WTC11 (cell line): ENCODE data around the gene AGBL5. TPM values are rescaled to one million over a fixed set of nuclear protein-coding genes. Genes with fewer than 3 reads are reported as not detected.
A peak's percentile ranks its signal among the peaks of the same experiment; 100 is the strongest.
"Not testable (repeated sequence)": the region's sequence is repeated elsewhere in the genome, so short reads cannot be mapped to it uniquely, and the experiment has no call there.

Source experiments
- ATAC-seq: fragments of 200-7000 bp; cut with Tn5 transposase; 2 replicates; pipeline ENCODE4 v1.10.0; 2021; ENCODE audit warnings: mild to moderate bottlenecking, moderate library complexity
- CTCF ChIA-PET: fragments of 300-600 bp; sonication (Branson Sonifier 250); formaldehyde crosslinking; loops from one replicate; lab custom pipeline; 2021; ENCODE audit warnings: antibody characterized with exemption; lab: Charles Lee
- POLR2A ChIA-PET: fragments of 350-600 bp; sonication (Branson Sonifier 250); formaldehyde crosslinking; loops from one replicate; lab custom pipeline; 2021; ENCODE audit warnings: antibody characterized with exemption; lab: Charles Lee
- DNase-seq: peaks from one replicate; pipeline ENCODE4 v3.0.0; 2021; ENCODE audit warnings: low spot score
- H3K27ac Mint-ChIP-seq: 2 replicates; pipeline ENCODE4 v1.8.0; 2021; ENCODE audit warnings: mixed read lengths
- H3K27me3 Mint-ChIP-seq: 2 replicates; pipeline ENCODE4 v1.8.0; 2021; ENCODE audit warnings: low read depth, mild to moderate bottlenecking, moderate library complexity, mixed read lengths
- H3K36me3 Mint-ChIP-seq: 2 replicates; pipeline ENCODE4 v1.8.0; 2021; ENCODE audit warnings: mixed read lengths
- H3K4me1 Mint-ChIP-seq: 2 replicates; pipeline ENCODE4 v1.8.0; 2022; ENCODE audit warnings: mixed read lengths
- H3K4me3 Mint-ChIP-seq: 2 replicates; pipeline ENCODE4 v1.8.0; 2021; ENCODE audit warnings: mild to moderate bottlenecking, moderate library complexity, mixed read lengths
- H3K9me3 Mint-ChIP-seq: 2 replicates; pipeline ENCODE4 v1.8.0; 2021; ENCODE audit warnings: mixed read lengths
- FOXJ3 ChIP-seq: sonication (generic); formaldehyde crosslinking; IDR thresholded peaks from 2 replicates; pipeline ENCODE4 v1.9.0; 2021; ENCODE audit warnings: missing genetic modification reagents, mild to moderate bottlenecking, borderline replicate concordance
- KAT7 ChIP-seq: sonication (generic); formaldehyde crosslinking; IDR thresholded peaks from 2 replicates; pipeline ENCODE4 v1.8.1; 2023; ENCODE audit warnings: missing genetic modification reagents, mild to moderate bottlenecking, borderline replicate concordance
- MXD4 ChIP-seq: fragments of 250-450 bp; sonication (Bioruptor Pico); IDR thresholded peaks from 2 replicates; pipeline ENCODE4 v1.8.0; 2021; ENCODE audit warnings: mild to moderate bottlenecking, moderate library complexity, borderline replicate concordance
- NFATC4 ChIP-seq: fragments of 250-450 bp; sonication (Bioruptor Pico); IDR thresholded peaks from 2 replicates; pipeline ENCODE4 v1.9.0; 2021; ENCODE audit warnings: mild to moderate bottlenecking
- NFE2L1 ChIP-seq: sonication (generic); formaldehyde crosslinking; IDR thresholded peaks from 2 replicates; pipeline ENCODE4 v1.8.1; 2023; ENCODE audit warnings: missing genetic modification reagents
- NFYB ChIP-seq: sonication (generic); formaldehyde crosslinking; conservative IDR thresholded peaks from 2 replicates; pipeline ENCODE4 v1.8.0; 2022; ENCODE audit warnings: low read depth, missing genetic modification reagents
- RELA ChIP-seq: sonication (generic); formaldehyde crosslinking; IDR thresholded peaks from 2 replicates; pipeline ENCODE4 v1.8.1; 2022; ENCODE audit warnings: missing genetic modification reagents, mild to moderate bottlenecking, borderline replicate concordance
- TEAD4 ChIP-seq: sonication (generic); formaldehyde crosslinking; IDR thresholded peaks from 2 replicates; pipeline ENCODE4 v1.8.0; 2022; ENCODE audit warnings: mild to moderate bottlenecking, missing genetic modification reagents
- ZBTB21 ChIP-seq: sonication (generic); formaldehyde crosslinking; IDR thresholded peaks from 2 replicates; pipeline ENCODE4 v1.8.1; 2023; ENCODE audit warnings: mild to moderate bottlenecking, missing genetic modification reagents, borderline replicate concordance
- ZNF121 ChIP-seq: sonication (generic); formaldehyde crosslinking; IDR thresholded peaks from 2 replicates; pipeline ENCODE4 v1.8.0; 2023; ENCODE audit warnings: missing genetic modification reagents
- ZNF317 ChIP-seq: sonication (generic); formaldehyde crosslinking; IDR thresholded peaks from 2 replicates; pipeline ENCODE4 v1.8.1; 2023; ENCODE audit warnings: low read depth, mild to moderate bottlenecking, moderate library complexity, missing genetic modification reagents, borderline replicate concordance
- ZNF671 ChIP-seq: fragments of 250-450 bp; sonication (Bioruptor Pico); IDR thresholded peaks from 2 replicates; pipeline ENCODE4 v1.8.0; 2021; ENCODE audit warnings: mild to moderate bottlenecking
- total RNA-seq: library from RNA; stranded (reverse); gene quantifications from 3 replicates; pipeline ENCODE4 v1.2.3, GENCODE V29; 2021
- TF ChIP-seq, protein P1 (sequence below): sonication (generic); formaldehyde crosslinking; conservative IDR thresholded peaks from 2 replicates; pipeline ENCODE4 v1.8.1; 2022; ENCODE audit warnings: mild to moderate bottlenecking, missing genetic modification reagents
- TF ChIP-seq, protein P2 (sequence below): sonication (generic); formaldehyde crosslinking; IDR thresholded peaks from 2 replicates; pipeline ENCODE4 v1.8.1; 2022; ENCODE audit warnings: missing genetic modification reagents, borderline replicate concordance
- TF ChIP-seq, protein P3 (sequence below): sonication (generic); formaldehyde crosslinking; IDR thresholded peaks from 2 replicates; pipeline ENCODE4 v1.8.0; 2022; ENCODE audit warnings: mild to moderate bottlenecking, missing genetic modification reagents
- TF ChIP-seq, protein P4 (sequence below): sonication (generic); formaldehyde crosslinking; IDR thresholded peaks from 2 replicates; pipeline ENCODE4 v1.8.1; 2022; ENCODE audit warnings: low read depth, mild to moderate bottlenecking, moderate library complexity, missing genetic modification reagents, borderline replicate concordance

The AGBL5 gene
- total RNA-seq, 1 experiment from 2014 or later, result 43.0 TPM

DNA sequence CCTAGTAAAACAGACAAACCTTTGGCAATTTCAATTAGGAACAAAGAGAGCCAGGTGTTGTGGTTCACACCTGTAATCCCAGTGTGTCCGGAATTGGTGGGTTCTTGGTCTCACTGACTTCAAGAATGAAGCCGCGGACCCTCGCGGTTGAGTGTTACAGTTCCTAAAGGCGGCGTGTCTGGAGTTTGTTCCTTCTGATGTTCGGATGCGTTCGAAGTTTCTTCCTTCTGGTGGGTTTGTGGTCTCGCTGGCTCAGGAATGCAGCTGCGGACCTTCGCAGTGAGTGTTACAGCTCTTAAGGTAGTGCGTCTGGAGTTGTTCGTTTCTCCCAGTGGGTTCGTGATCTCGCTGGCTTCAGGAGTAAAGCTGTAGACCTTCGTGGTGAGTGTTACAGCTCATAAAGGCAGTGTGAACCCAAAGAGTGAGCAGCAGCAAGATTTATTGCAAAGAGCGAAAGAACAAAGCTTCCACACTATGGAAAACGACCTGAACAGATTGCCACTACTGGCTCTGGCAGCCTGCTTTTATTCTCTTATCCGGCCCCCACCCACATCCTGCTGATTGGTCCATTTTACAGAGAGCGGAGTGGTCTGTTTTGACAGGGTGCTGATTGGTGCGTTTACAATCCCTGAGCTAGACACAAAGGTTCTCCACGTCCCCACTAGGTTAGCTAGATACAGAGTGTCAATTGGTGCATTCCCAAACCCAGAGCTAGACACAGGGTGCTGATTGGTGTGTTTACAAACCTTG is 59.3 kb downstream of the AGBL5 start:
- POLR2A ChIA-PET, H3K9me3 Mint-ChIP-seq, DNase-seq, H3K27me3 Mint-ChIP-seq, H3K4me1 Mint-ChIP-seq, H3K4me3 Mint-ChIP-seq, H3K36me3 Mint-ChIP-seq: not testable (repeated sequence)
- CTCF ChIA-PET, result interaction anchor here (0.6 to 1.9 kb wide), 6 partner anchors 23 to 1269 kb away, joined by 3 to 16 read pairs (median 4); partner anchors contain the start of gene KHK
- peak overlapping the region; percentile 41; the same call in 1 of the 2 replicates for H3K27ac Mint-ChIP-seq
- peak; percentile 76 for TF ChIP-seq NFYB (CRISPR knock-in tag)
- TF ChIP-seq, all 79 proteins: peak for 1; not testable (repeated sequence) for 78
- ATAC-seq, result not testable (repeated sequence)

DNA sequence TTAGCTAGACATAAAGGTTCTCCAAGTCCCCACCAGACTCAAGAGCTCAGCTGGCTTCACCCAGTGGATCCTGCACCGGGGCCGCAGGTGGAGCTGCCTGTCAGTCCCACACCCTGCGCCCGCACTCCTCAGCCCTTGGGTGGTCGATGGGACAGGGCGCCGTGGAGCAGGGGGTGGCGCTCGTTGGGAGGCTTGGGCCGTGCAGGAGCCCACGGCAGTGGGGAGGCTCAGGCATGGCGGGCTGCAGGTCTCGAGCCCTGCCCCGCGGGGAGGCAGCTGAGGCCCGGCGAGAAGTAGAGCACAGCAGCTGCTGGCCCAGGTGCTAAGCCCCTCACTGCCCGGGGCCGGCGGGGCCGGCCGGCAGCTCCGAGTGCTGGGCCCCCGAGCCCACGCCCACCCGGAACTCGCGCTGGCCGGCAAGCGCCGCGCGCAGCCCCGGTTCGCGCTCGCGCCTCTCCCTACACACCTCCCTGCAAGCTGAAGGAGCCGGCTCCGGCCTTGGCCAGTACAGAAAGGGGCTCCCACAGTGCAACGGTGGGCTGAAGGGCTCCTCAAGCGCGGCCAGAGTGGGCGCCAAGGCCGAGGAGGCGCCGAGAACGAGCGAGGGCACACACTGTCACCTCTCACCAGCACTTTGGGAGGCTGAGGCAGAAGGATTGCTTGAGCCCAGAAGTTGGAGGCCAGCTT is 60.1 kb downstream of the AGBL5 start:
- H3K9me3 Mint-ChIP-seq, ATAC-seq, H3K4me1 Mint-ChIP-seq, H3K27ac Mint-ChIP-seq, H3K4me3 Mint-ChIP-seq, POLR2A ChIA-PET, H3K27me3 Mint-ChIP-seq, DNase-seq, H3K36me3 Mint-ChIP-seq: not testable (repeated sequence)
- CTCF ChIA-PET, result interaction anchor here (1.0 to 1.9 kb wide), 4 partner anchors 22 to 80 kb away, joined by 3 to 16 read pairs (median 4); partner anchors contain the start of gene KHK

DNA sequence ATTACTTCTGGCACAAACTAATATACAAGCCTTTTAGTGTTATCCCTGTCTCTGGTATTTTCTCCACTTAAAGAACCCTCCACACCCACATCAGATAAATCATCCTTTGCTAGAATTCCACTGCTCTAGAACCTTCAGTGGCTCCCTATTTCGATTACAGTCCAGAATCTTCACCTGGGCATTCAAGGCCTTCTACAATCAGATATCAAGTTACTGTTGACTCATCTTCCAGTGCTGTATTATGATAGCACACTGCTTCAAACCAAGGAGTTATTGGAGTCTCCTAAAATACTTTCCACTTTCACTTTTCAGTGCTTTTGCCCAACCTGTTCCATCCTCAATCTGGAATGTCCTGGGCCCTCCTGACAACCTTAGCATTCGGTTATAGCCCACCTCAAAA is 64.1 kb downstream of the AGBL5 start:
- peaks cover 9% of the 10 kb centered on the region; the same call in 1 of the 2 replicates for H3K4me1 Mint-ChIP-seq
- POLR2A ChIA-PET, result interaction anchor here (0.7 kb wide), 1 partner anchor 79 kb away, joined by 5 read pairs; no protein-coding TSS in a partner anchor
- CTCF ChIA-PET, result interaction anchor here (1.6 to 1.8 kb wide), 2 partner anchors 8 to 54 kb away, joined by 3 to 6 read pairs; partner anchors contain the start of gene ABHD1
- H3K27me3 Mint-ChIP-seq, result peaks cover 36% of the 10 kb centered on the region
- no peak for ATAC-seq
- no peak for DNase-seq
- TF ChIP-seq ZBTB21 (CRISPR knock-in tag) (no peak), MXD4 (CRISPR knock-in tag) (no peak), ZNF671 (no peak), TEAD4 (CRISPR knock-in tag) (no peak), ZNF121 (CRISPR knock-in tag) (no peak), RELA (CRISPR knock-in tag) (no peak), FOXJ3 (CRISPR knock-in tag) (no peak), ZNF317 (CRISPR knock-in tag) (no peak), KAT7 (CRISPR knock-in tag) (no peak), NFATC4 (CRISPR knock-in tag) (no peak), NFE2L1 (CRISPR knock-in tag) (no peak)
- TF ChIP-seq, protein P1, sequence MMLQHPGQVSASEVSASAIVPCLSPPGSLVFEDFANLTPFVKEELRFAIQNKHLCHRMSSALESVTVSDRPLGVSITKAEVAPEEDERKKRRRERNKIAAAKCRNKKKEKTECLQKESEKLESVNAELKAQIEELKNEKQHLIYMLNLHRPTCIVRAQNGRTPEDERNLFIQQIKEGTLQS (CRISPR knock-in tag), result no peak
- TF ChIP-seq, protein P2, sequence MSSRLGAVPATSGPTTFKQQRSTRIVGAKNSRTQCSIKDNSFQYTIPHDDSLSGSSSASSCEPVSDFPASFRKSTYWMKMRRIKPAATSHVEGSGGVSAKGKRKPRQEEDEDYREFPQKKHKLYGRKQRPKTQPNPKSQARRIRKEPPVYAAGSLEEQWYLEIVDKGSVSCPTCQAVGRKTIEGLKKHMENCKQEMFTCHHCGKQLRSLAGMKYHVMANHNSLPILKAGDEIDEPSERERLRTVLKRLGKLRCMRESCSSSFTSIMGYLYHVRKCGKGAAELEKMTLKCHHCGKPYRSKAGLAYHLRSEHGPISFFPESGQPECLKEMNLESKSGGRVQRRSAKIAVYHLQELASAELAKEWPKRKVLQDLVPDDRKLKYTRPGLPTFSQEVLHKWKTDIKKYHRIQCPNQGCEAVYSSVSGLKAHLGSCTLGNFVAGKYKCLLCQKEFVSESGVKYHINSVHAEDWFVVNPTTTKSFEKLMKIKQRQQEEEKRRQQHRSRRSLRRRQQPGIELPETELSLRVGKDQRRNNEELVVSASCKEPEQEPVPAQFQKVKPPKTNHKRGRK (CRISPR knock-in tag), result no peak
- TF ChIP-seq, protein P3, sequence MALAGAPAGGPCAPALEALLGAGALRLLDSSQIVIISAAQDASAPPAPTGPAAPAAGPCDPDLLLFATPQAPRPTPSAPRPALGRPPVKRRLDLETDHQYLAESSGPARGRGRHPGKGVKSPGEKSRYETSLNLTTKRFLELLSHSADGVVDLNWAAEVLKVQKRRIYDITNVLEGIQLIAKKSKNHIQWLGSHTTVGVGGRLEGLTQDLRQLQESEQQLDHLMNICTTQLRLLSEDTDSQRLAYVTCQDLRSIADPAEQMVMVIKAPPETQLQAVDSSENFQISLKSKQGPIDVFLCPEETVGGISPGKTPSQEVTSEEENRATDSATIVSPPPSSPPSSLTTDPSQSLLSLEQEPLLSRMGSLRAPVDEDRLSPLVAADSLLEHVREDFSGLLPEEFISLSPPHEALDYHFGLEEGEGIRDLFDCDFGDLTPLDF (CRISPR knock-in tag), result no peak
- TF ChIP-seq, protein P4, sequence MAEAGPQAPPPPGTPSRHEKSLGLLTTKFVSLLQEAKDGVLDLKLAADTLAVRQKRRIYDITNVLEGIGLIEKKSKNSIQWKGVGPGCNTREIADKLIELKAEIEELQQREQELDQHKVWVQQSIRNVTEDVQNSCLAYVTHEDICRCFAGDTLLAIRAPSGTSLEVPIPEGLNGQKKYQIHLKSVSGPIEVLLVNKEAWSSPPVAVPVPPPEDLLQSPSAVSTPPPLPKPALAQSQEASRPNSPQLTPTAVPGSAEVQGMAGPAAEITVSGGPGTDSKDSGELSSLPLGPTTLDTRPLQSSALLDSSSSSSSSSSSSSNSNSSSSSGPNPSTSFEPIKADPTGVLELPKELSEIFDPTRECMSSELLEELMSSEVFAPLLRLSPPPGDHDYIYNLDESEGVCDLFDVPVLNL (CRISPR knock-in tag), result no peak
- H3K9me3 Mint-ChIP-seq, result no peaks in the 10 kb centered on the region
- H3K4me3 Mint-ChIP-seq, result no peak overlapping the region
- no peaks in the 10 kb centered on the region for H3K36me3 Mint-ChIP-seq
- H3K27ac Mint-ChIP-seq, result no peak overlapping the region
